HepG2 (cell line): ENCODE data around the gene CDK6. TPM values are rescaled to one million over a fixed set of nuclear protein-coding genes. Genes with fewer than 3 reads are reported as not detected.

Source experiments
- ATAC-seq: fragments of 200-7000 bp; cut with Tn5 transposase; 3 replicates; pipeline ENCODE4 v1.9.1; 2020; ENCODE audit warnings: mild to moderate bottlenecking, moderate library complexity
- BruUV-seq: library from RNA; stranded (reverse); fragments of 400-500 nt; replicated peaks from 2 replicates; lab custom pipeline; 2021; lab: Mats Ljungman, UMichigan
- CTCF ChIA-PET: fragments of 300-600 bp; formaldehyde crosslinking; extraction: SDS; loops from one replicate; lab custom pipeline; 2021; ENCODE audit warnings: low total read pairs, inconsistent platforms, low intra/inter-chr PET ratio; lab: Yijun Ruan, JAX
- POLR2A ChIA-PET: fragments of 350-600 bp; sonication (Branson Sonifier 250); formaldehyde crosslinking; loops from one replicate; lab custom pipeline; 2020; ENCODE audit warnings: antibody characterized with exemption, inconsistent platforms; lab: Yijun Ruan, JAX
- DNase-seq: peaks from one replicate; pipeline ENCODE4 v3.0.0-alpha.2; 2015; ENCODE audit warnings: low spot score
- FAIRE-seq: peaks from 3 replicates; lab custom pipeline; 2011; peaks lifted over from hg19 to GRCh38; lab: Jason Lieb, UNC
- H2AFZ ChIP-seq: one replicate; pipeline ENCODE4 v1.6.1; 2011; ENCODE audit warnings: low read length, inconsistent platforms
- H3K27ac ChIP-seq: fragments of 300-600 bp; 3 replicates; pipeline ENCODE4 v1.8.0; 2011; ENCODE audit warnings: mixed run types, mild to moderate bottlenecking, mixed read lengths, low read length, inconsistent platforms; ENCODE audit not compliant: insufficient read depth; ENCODE audit errors: extremely low read length
- H3K27me3 ChIP-seq, 2 experiments: fragments of 200-600 bp in 1 of 2; 2 replicates in 1 of 2; 3 replicates in 1 of 2; pipeline versions ENCODE4 v1.6.0 to v1.8.0; 2011; ENCODE audit warnings: low read length in 2 of 2, mild to moderate bottlenecking in 2 of 2, moderate library complexity in 2 of 2, inconsistent platforms in 1 of 2; ENCODE audit not compliant: insufficient read depth in 2 of 2, control insufficient read depth in 1 of 2
- H3K36me3 ChIP-seq, 2 experiments: fragments of 200-600 bp in 1 of 2; replicated peaks in 1 of 2; 2 replicates in 1 of 2; 3 replicates in 1 of 2; pipeline versions ENCODE4 v1.5.1 to v1.8.0; 2011; ENCODE audit warnings: low read length in 2 of 2, inconsistent platforms in 1 of 2; ENCODE audit not compliant: insufficient read depth in 2 of 2, control insufficient read depth in 1 of 2
- H3K4me1 ChIP-seq: 2 replicates; pipeline ENCODE4 v1.5.1; 2012; ENCODE audit warnings: low read length, inconsistent platforms; ENCODE audit not compliant: insufficient read depth
- H3K4me2 ChIP-seq: 2 replicates; pipeline ENCODE4 v1.6.0; 2011; ENCODE audit warnings: low read depth, low read length, inconsistent platforms
- H3K4me3 ChIP-seq, 3 experiments: fragments of 200-600 bp in 1 of 3; sonication (generic), shearing (Covaris generic) in 1 of 3; replicated peaks in 1 of 3; 2 replicates each; pipeline ENCODE4 v1.5.1; 2011 to 2016; ENCODE audit warnings: low read length in 3 of 3, inconsistent platforms in 2 of 3, low read depth in 2 of 3, mild to moderate bottlenecking in 2 of 3, control low read depth in 1 of 3, mixed read lengths in 1 of 3; ENCODE audit not compliant: insufficient read depth in 1 of 3
- H3K79me2 ChIP-seq: one replicate; pipeline ENCODE4 v1.6.1; 2011; ENCODE audit warnings: low read length, inconsistent platforms; ENCODE audit not compliant: insufficient read depth
- H3K9ac ChIP-seq: 2 replicates; pipeline ENCODE4 v1.6.0; 2011; ENCODE audit warnings: mild to moderate bottlenecking, low read depth, low read length, inconsistent platforms; ENCODE audit not compliant: insufficient read depth
- H3K9me3 ChIP-seq: 2 replicates; pipeline ENCODE4 v1.5.1; 2012; ENCODE audit warnings: mild to moderate bottlenecking, low read length
- H4K20me1 ChIP-seq: 2 replicates; pipeline ENCODE4 v1.6.0; 2011; ENCODE audit warnings: inconsistent platforms, mild to moderate bottlenecking, low read length, moderate library complexity; ENCODE audit not compliant: insufficient read depth
- AGO2 ChIP-seq: fragments of 200-400 bp; formaldehyde crosslinking; optimal IDR thresholded peaks from 2 replicates; pipeline ENCODE3; 2017; ENCODE audit warnings: mild to moderate bottlenecking, low read depth, low read length, moderate library complexity
- ATF7 ChIP-seq, 2 experiments: fragments of 450-650 bp in 1 of 2; sonication (generic) in 1 of 2; formaldehyde crosslinking in 1 of 2; IDR thresholded peaks; 2 replicates each; pipeline versions ENCODE4 v1.4.0 to v1.6.1; 2016 to 2020; ENCODE audit warnings: antibody characterized with exemption in 1 of 2, mild to moderate bottlenecking in 1 of 2, missing genetic modification reagents in 1 of 2
- FLYWCH1 ChIP-seq: sonication (generic); formaldehyde crosslinking; IDR thresholded peaks from 2 replicates; pipeline ENCODE4 v1.8.1; 2023; ENCODE audit warnings: mild to moderate bottlenecking, missing genetic modification reagents
- KMT2B ChIP-seq: IDR thresholded peaks from 2 replicates; pipeline ENCODE4 v1.6.1; 2016; ENCODE audit warnings: missing genetic modification reagents, missing compliant biosample characterization
- PRDM10 ChIP-seq: sonication (generic); formaldehyde crosslinking; IDR thresholded peaks from 2 replicates; pipeline ENCODE4 v1.4.0; 2020; ENCODE audit warnings: low read depth, missing genetic modification reagents
- RBM22 ChIP-seq: fragments of 200-400 bp; formaldehyde crosslinking; optimal IDR thresholded peaks from 2 replicates; pipeline ENCODE3; 2017; ENCODE audit warnings: mild to moderate bottlenecking, low read length, moderate library complexity
- STAG1 ChIP-seq: sonication (generic); formaldehyde crosslinking; IDR thresholded peaks from 2 replicates; pipeline ENCODE4 v1.4.0; 2020; ENCODE audit warnings: missing genetic modification reagents
- ZNF24 ChIP-seq: fragments of 450-650 bp; IDR thresholded peaks from 2 replicates; pipeline ENCODE4 v1.6.1; 2017; ENCODE audit warnings: antibody characterized with exemption, mild to moderate bottlenecking
- ZNF256 ChIP-seq: sonication (generic); formaldehyde crosslinking; conservative IDR thresholded peaks from 2 replicates; pipeline ENCODE4 v1.4.0; 2020; ENCODE audit warnings: missing genetic modification reagents
- ZSCAN9 ChIP-seq: IDR thresholded peaks from 2 replicates; pipeline ENCODE4 v1.6.1; 2016; ENCODE audit warnings: borderline replicate concordance
- WGBS: methylation state at CpG from one replicate; pipeline ENCODE4 v1.1.6; 2017; ENCODE audit warnings: low lambda C conversion rate; 5-methylcytosine and 5-hydroxymethylcytosine counted together
- in situ Hi-C: cut with HindIII; loops from 2 replicates; pipeline ENCODE4 v1.10.0; 2017; ENCODE audit warnings: low pct_unique_long_range_greater_than_20kb; ENCODE audit not compliant: extremely low pct_ligation_motif_present
- intact Hi-C: fragments of 100-400 bp; cut with micrococcal nuclease; formaldehyde crosslinking; loops from one replicate; pipeline ENCODE4 v1.10.0; 2022; ENCODE audit not compliant: unreplicated experiment
- polyA plus RNA-seq, 8 experiments: library from polyadenylated mRNA; depleted of rRNA in 3 of 8; stranded (reverse) in 7 of 8; unstranded in 1 of 8; fragments of >200 nt; fragmentation: Illumina TruSeq in 4 of 8; extraction: Trizol in 4 of 8; gene quantifications; 2 replicates each; pipeline versions ENCODE4 v1.2.1 to v1.2.3, GENCODE V29; 2011 to 2016; ENCODE audit warnings: low read depth in 4 of 8, missing spikeins in 1 of 8, mixed read lengths in 1 of 8; ENCODE audit not compliant: insufficient read depth in 1 of 8
- total RNA-seq, 5 experiments: library from RNA; depleted of rRNA; stranded (reverse); fragments of >200 nt; fragmentation: Illumina TruSeq; extraction: Trizol; gene quantifications; 2 replicates each; pipeline ENCODE4 v1.2.3, GENCODE V29; 2016; ENCODE audit warnings: low read depth in 1 of 5

CDK6 gene
- total and polyA plus RNA-seq, 2 of the 13 experiments (the other 11 are each of a cell fraction or from before 2014, with no cell fraction given), result 34.6 to 90.8 TPM

GRCh38 chr7:92661651-92662050 lies 174.7 kb downstream of the CDK6 start (continued):
- no peak for TF ChIP-seq PRDM10 (CRISPR knock-in tag)
- no peak for TF ChIP-seq ZNF24
- TF ChIP-seq FLYWCH1 (CRISPR knock-in tag), result no peak
- no peak for TF ChIP-seq ATF7 (IDR thresholded peaks at IDR 0.05)
- TF ChIP-seq ATF7 (CRISPR knock-in tag; IDR thresholded peaks at IDR 0.05), result no peak

GRCh38 chr7:92658671-92659070 lies 177.7 kb downstream of the CDK6 start:
- Histone ChIP-seq H3K27ac (no peak overlapping the region), H3K36me3 (peaks cover 25 to 51% of the 10 kb centered on the region in 2 experiments), H3K4me3 (no peak overlapping the region), H3K27me3 (no peaks in the 10 kb centered on the region), H3K4me2 (no peak overlapping the region), H3K4me1 (no peaks in the 10 kb centered on the region), H2AFZ (no peak overlapping the region), H4K20me1 (no peaks in the 10 kb centered on the region), H3K9me3 (no peaks in the 10 kb centered on the region), H3K79me2 (peaks cover 4% of the 10 kb centered on the region), H3K9ac (no peak overlapping the region)
- in situ Hi-C loops, result no loop called here
- intact Hi-C loops, result no loop called here
- no peak for FAIRE-seq
- TF ChIP-seq AGO2 (no peak), RBM22 (peak; percentile 56), ZSCAN9 (CRISPR knock-in tag) (no peak), KMT2B (CRISPR knock-in tag) (no peak), ZNF256 (CRISPR knock-in tag) (no peak), STAG1 (CRISPR knock-in tag) (no peak)
- POLR2A ChIA-PET, result interaction anchor here (0.7 kb wide), 1 partner anchor 176 kb away, joined by 3 read pairs; no protein-coding TSS in a partner anchor
- BruUV-seq, result TSS peak; percentile 1
- CTCF ChIA-PET, result no interaction called here
- WGBS, result 95% methylated on average over 4 of the region's 4 CpGs
- no peak for ATAC-seq
- DNase-seq, result no peak
